ENCODE measurements around the gene ADAMTS2.

The ADAMTS2 gene

GRCh38 chr5:179127136-179128040 is 217.9 kb downstream of the ADAMTS2 start:
- TF ChIP-seq REST (IDR thresholded peaks at IDR 0.05; ENCODE audit: low read depth) (no peak), EGR1 (IDR thresholded peaks at IDR 0.05) (no peak), FOXM1 (IDR thresholded peaks at IDR 0.05; ENCODE audit: borderline replicate concordance, low read depth) (no peak), RAD21 (IDR thresholded peaks at IDR 0.05; ENCODE audit: low read depth) (no peak)

DNA sequence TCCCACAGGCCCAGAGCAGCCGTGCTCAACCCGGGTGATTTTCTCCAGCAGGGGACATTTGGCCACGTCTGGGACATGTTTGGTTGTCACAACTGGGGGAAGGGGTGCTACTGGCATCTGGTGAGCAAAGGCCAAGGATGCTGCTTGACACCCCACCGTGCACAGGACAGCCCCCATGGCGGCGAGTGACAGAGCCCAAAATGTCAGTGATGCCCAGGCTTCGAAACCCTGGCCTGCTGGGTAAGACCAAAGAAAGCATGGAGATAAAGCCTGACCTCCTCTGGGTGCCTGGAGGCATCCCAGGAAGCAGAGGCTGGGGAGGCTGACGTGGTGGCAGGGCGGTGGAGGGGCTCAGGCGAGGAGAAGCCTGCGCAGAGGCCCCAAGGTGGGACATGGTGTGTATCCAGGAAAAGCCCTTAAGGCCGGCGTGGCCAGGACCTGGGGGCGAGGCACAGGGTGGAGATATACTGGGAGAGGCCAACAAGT is 218.7 kb downstream of the ADAMTS2 start:
- TF ChIP-seq TEAD4 (IDR thresholded peaks at IDR 0.05) = no peak
- no peak for TF ChIP-seq YY1 (IDR thresholded peaks at IDR 0.05; ENCODE audit: low read depth)

DNA sequence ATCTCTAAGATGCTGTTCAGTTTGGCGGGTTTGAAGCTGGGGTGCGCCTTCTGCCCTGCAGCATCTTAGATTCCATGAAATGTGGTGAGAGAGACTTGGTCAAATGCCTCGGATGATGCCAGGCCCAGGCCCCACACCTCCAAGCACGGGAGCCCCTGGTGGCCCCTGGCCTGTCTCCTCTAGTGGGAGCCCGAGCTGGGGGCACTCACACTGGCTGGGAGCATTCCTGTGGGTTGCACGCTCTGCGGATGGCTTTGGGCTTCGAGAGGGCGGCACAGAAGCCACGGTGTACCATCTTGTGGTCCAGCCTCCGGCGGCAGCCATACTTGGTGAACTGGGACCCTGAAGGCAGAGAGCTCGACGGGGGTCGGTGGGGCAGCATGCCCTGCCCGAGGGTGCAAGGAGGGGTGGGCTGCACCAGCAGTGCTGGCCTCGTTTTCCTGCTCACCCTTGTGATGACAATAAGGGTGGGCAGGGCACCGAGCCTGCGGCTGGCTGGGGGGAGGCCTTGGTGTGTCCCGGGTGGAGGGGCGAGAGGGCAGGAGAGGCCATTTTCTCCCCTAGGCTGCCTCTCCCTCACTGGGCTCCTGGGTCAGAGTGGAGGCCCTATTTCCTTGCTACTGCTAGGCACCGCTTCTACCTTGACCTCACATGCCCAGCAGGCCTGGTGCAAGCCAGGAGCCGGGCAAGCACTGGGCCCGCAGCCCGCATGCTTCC is 219.3 kb downstream of the ADAMTS2 start:
- TF ChIP-seq CEBPB (IDR thresholded peaks at IDR 0.05) (no peak), NFIC (IDR thresholded peaks at IDR 0.05) (no peak), TAF1 (IDR thresholded peaks at IDR 0.05; ENCODE audit: low read depth) (no peak), USF1 (IDR thresholded peaks at IDR 0.05) (no peak), TCF12 (IDR thresholded peaks at IDR 0.05; ENCODE audit: low read depth) (no peak), REST (IDR thresholded peaks at IDR 0.05; ENCODE audit: low read depth) (no peak), ZBTB7A (IDR thresholded peaks at IDR 0.05; ENCODE audit: low read depth) (no peak), FOXM1 (IDR thresholded peaks at IDR 0.05; ENCODE audit: borderline replicate concordance, low read depth) (no peak), EGR1 (IDR thresholded peaks at IDR 0.05) (no peak), RAD21 (IDR thresholded peaks at IDR 0.05; ENCODE audit: low read depth) (no peak), CREB1 (IDR thresholded peaks at IDR 0.05; ENCODE audit: low read depth) (no peak)

GRCh38 chr5:179124853-179125788 is 220.1 kb downstream of the ADAMTS2 start:
- TF ChIP-seq TCF12 (IDR thresholded peaks at IDR 0.05; ENCODE audit: low read depth) = no peak
- TF ChIP-seq ZBTB7A (IDR thresholded peaks at IDR 0.05; ENCODE audit: low read depth) = no peak

GRCh38 chr5:179124273-179124852 is 220.9 kb downstream of the ADAMTS2 start:
- TF ChIP-seq TCF12 (IDR thresholded peaks at IDR 0.05; ENCODE audit: low read depth) = no peak
- TF ChIP-seq TAF1 (IDR thresholded peaks at IDR 0.05; ENCODE audit: low read depth) = no peak
- TF ChIP-seq USF1 (IDR thresholded peaks at IDR 0.05) = no peak

DNA sequence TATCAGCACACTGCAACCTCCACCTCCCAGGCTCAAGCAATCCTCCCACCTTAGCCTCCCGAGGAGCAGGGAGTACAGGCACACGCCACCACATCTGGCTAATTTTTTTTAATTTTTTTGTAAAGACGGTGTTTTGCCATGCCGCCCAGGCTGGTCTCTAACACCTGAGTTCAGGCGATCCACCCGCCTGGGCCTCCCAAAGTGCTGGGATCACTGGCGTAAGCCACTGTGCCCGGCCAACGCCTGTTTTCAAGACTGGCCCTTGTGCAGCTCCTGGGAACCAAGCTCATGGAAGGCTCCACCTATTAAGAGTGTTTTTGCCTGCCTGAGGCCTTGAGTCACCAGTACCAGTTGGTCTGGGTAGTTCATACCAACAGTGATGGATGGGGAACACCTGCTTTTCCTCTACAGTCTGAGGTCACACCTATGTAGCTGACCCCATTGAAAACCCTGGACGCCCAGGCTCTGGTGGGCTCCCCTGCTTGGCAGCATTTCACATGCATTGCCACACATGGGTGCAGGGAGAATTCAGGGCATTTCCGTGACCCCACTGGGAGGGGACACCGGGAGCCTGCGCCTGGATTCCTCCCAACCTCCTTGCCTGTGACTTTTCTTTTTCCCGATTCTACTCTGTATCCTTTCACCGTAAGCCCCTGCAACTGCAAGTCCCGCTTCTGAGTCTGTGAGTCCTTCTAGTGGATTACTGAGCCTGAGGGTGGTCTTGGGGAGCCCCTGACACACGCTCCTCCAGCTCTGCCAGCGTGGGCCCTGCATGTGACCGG is 221.6 kb downstream of the ADAMTS2 start:
- TF ChIP-seq REST (IDR thresholded peaks at IDR 0.05; ENCODE audit: low read depth) (no peak), YY1 (IDR thresholded peaks at IDR 0.05; ENCODE audit: low read depth) (no peak), MAX (IDR thresholded peaks at IDR 0.05) (no peak), TAF1 (IDR thresholded peaks at IDR 0.05; ENCODE audit: low read depth) (no peak), TEAD4 (IDR thresholded peaks at IDR 0.05) (no peak), TCF12 (IDR thresholded peaks at IDR 0.05; ENCODE audit: low read depth) (no peak), CREB1 (IDR thresholded peaks at IDR 0.05; ENCODE audit: low read depth) (no peak), FOXM1 (IDR thresholded peaks at IDR 0.05; ENCODE audit: borderline replicate concordance, low read depth) (no peak), EGR1 (IDR thresholded peaks at IDR 0.05) (no peak), USF1 (IDR thresholded peaks at IDR 0.05) (no peak), NFIC (IDR thresholded peaks at IDR 0.05) (no peak), EP300 (IDR thresholded peaks at IDR 0.05; ENCODE audit: borderline replicate concordance) (no peak), RAD21 (IDR thresholded peaks at IDR 0.05; ENCODE audit: low read depth) (no peak), CEBPB (IDR thresholded peaks at IDR 0.05) (no peak)
